Prostate gland (tissue), 2 donors: ENCODE data around the gene CTRB2. TPM values are rescaled to one million over a fixed set of nuclear protein-coding genes. Genes with fewer than 3 reads are reported as not detected.

Experiments used
- DNase-seq: peaks from one replicate; pipeline ENCODE4 v3.0.0-alpha.2; 2019; ENCODE audit warnings: low spot score
- H3K27ac ChIP-seq, 2 donors: fragments of 200-600 bp; sonication (generic); 2 replicates each; pipeline ENCODE4 v1.5.1; 2017 to 2019
- H3K27me3 ChIP-seq: fragments of 200-600 bp; sonication (generic); replicated peaks from 2 replicates; pipeline ENCODE4 v1.5.1; 2019; ENCODE audit not compliant: insufficient read depth
- H3K36me3 ChIP-seq, 2 donors: fragments of 200-600 bp; sonication (generic); 1 replicate in 1 of 2; 2 replicates in 1 of 2; pipeline versions ENCODE4 v1.5.1 to v1.8.1; 2017 to 2019
- H3K4me1 ChIP-seq: fragments of 200-600 bp; sonication (generic); replicated peaks from 2 replicates; pipeline ENCODE4 v1.5.1; 2019
- H3K4me3 ChIP-seq, 2 donors: fragments of 200-600 bp; sonication (generic); 2 replicates each; pipeline ENCODE4 v1.5.1; 2017 to 2019
- H3K9me3 ChIP-seq: fragments of 200-600 bp; sonication (generic); 2 replicates; pipeline ENCODE4 v1.5.1; 2017
- POLR2A ChIP-seq: fragments of 450-650 bp; IDR thresholded peaks from one replicate; pipeline ENCODE4 v1.6.1; 2016; ENCODE audit warnings: antibody characterized with exemption, mild to moderate bottlenecking
- POLR2AphosphoS5 ChIP-seq: sonication (generic); formaldehyde crosslinking; IDR thresholded peaks from one replicate; pipeline ENCODE4 v1.6.1; 2017; ENCODE audit warnings: antibody characterized with exemption
- WGBS: methylation state at CpG from one replicate; pipeline ENCODE4 v1.1.5; 2018; 5-methylcytosine and 5-hydroxymethylcytosine counted together
- intact Hi-C: fragments of 100-400 bp; cut with DNase I; formaldehyde crosslinking; loops from one replicate; pipeline ENCODE4 v1.14.2; 2022
- total RNA-seq, 2 donors: library from RNA; depleted of rRNA; stranded (reverse); fragments of >200 nt; gene quantifications; one replicate each; pipeline ENCODE4 v1.1.0, GENCODE V29; 2016
- TF ChIP-seq, protein P1 (sequence below), 4 experiments: fragments of 200-600 bp in 2 of 4; fragments of 450-650 bp in 2 of 4; sonication (generic) in 2 of 4; IDR thresholded peaks; 1 replicate in 3 of 4; 2 replicates in 1 of 4; pipeline ENCODE4 v1.5.1; 2016 to 2019; ENCODE audit warnings: antibody characterized with exemption in 4 of 4, mild to moderate bottlenecking in 2 of 4, moderate library complexity in 2 of 4

CTRB2 gene
- total RNA-seq, 2 donors from 2014 or later, result not detected

DNA sequence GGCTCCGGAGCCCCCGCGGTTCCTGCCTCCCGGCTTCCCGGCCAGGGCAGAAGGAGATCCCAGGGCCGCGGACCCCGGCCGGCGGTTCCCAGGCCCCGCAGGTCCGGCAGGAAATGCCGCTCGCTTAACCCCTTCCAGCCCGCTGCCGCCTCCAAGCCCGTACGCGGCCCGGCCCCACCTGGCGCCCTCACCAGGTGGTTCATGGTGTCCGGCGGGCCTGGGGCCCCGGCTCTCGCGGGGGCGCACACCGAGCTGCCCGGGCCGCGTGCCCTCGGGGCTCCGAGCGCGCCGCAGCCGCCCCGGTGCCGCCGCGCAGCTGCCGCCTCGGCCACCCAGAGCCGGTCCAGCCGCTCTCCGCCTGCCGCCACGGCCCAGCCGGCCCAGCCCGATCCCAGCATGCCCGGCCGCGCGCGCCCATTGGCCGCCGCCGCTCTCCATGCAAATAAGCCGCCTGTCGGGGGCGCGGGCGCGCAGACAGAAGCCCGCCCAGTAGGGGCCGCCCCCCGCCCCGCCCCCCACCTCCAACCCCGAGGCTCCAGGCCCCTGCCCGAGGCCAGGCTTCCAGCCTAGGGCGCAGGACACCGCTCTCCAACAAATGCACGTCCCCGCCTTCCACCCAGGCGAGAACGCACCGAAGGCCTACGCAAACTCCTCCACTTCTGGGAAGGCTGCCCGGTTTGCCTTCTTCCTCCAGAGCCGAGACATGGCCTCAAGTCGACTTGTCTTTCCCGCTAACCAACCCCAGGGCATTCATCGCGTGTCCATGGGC is 44.5 kb upstream of the CTRB2 start, which contains the start of gene BCAR1:
BCAR1 (minus strand) TSS at position 345 of the 769 bp plus-strand sequence; CDS start at position 203, 142 bp downstream.
- peaks cover 27% of the 10 kb centered on the region for H3K4me1 ChIP-seq
- no peaks in the 10 kb centered on the region for H3K27me3 ChIP-seq
- intact Hi-C loops, result loop anchor here (5.0 kb wide), 1 partner anchor 136 kb away; no protein-coding TSS in a partner anchor
- H3K9me3 ChIP-seq, result no peaks in the 10 kb centered on the region
- WGBS, result 1% methylated on average over 28 of the region's 84 CpGs
- TF ChIP-seq POLR2AphosphoS5, result no peak
- TF ChIP-seq, protein P1, sequence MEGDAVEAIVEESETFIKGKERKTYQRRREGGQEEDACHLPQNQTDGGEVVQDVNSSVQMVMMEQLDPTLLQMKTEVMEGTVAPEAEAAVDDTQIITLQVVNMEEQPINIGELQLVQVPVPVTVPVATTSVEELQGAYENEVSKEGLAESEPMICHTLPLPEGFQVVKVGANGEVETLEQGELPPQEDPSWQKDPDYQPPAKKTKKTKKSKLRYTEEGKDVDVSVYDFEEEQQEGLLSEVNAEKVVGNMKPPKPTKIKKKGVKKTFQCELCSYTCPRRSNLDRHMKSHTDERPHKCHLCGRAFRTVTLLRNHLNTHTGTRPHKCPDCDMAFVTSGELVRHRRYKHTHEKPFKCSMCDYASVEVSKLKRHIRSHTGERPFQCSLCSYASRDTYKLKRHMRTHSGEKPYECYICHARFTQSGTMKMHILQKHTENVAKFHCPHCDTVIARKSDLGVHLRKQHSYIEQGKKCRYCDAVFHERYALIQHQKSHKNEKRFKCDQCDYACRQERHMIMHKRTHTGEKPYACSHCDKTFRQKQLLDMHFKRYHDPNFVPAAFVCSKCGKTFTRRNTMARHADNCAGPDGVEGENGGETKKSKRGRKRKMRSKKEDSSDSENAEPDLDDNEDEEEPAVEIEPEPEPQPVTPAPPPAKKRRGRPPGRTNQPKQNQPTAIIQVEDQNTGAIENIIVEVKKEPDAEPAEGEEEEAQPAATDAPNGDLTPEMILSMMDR (IDR thresholded peaks at IDR 0.05), result peak in 1 of 4 experiments; percentile 17
- TF ChIP-seq POLR2A, result peak; percentile 42
- peak; percentile 88 for DNase-seq
- H3K27ac ChIP-seq, result peak within 1 kb of the TSS; percentile 88 to 89
- H3K4me3 ChIP-seq, result peak within 1 kb of the TSS; percentile 81 to 85
- H3K36me3 ChIP-seq, result no peaks in the 10 kb centered on the region

DNA sequence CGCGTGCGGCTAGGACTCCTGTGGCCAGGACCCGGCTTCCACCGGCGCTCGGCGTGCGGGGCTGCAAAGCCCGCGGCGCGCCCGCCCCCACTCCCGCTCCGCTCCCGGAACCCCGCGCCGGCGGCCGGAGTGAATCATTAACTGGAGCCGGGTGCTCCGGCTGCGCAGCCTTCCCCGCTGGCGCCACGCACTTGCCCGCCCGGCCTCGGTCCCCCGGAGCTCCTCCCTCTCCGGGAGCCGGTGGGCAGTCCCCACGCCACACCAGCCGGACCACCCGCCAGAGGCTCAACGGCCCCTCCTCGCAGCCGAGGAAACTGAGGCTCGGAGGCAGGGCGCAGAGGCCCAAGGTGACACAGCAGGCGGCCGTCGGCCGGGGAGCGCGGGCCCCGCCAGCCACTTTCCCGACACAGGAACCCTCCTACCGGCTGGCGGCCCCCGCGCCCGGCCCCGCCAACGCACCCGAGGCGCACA is 43.9 kb upstream of the CTRB2 start:
- intact Hi-C loops, result loop anchor here (5.0 kb wide), 1 partner anchor 136 kb away; no protein-coding TSS in a partner anchor
- H3K4me1 ChIP-seq, result peaks cover 21% of the 10 kb centered on the region
- DNase-seq, result no peak

DNA sequence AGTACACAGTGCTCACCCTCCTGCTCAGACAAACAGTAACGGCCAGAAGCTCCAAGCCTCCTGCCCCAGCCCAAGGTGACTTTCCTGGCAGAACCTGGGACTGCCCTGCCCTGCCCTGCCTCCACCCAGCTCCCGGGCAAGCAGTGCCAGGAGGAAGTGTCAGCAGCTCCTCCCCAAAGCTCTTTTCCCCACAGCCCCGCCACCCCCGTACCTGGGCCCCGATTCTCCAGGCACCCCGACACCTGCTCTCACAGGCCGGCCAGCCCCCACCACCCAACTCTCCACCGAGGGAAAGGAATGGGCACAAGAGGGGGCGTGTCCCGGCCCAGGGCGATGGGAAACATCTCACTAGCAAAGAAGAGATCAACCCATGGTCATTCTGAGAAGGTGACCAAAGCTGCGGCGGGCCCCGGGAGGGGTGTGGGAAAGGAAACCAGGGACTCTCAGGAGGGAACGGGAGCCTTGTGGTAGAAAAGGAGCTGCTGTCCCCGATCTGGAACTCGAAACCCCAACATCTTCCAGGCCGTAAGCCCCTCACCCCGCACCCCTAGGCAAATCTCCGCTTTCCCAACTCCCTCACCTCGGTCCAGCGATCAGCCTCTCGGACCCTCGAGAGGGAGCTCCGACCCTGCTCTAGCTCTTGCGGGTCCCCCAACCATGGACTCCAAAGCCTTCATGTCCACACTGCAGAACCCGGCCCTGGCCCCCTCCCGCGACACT is 43.3 kb upstream of the CTRB2 start:
- no peaks in the 10 kb centered on the region for H3K27me3 ChIP-seq
- H3K36me3 ChIP-seq, result no peaks in the 10 kb centered on the region
- peak overlapping the region; percentile 81 to 85 for H3K4me3 ChIP-seq
- H3K27ac ChIP-seq, result peak overlapping the region; percentile 88 to 89
- TF ChIP-seq POLR2AphosphoS5 (no peak), POLR2A (peak; percentile 8)
- DNase-seq, result peak; percentile 31
- H3K4me1 ChIP-seq, result peaks cover 26% of the 10 kb centered on the region
- intact Hi-C loops, result loop anchor here (5.0 kb wide), 1 partner anchor 137 kb away; no protein-coding TSS in a partner anchor
- WGBS, result 4% methylated on average over 25 of the region's 29 CpGs
- H3K9me3 ChIP-seq, result no peaks in the 10 kb centered on the region

More for the DNA sequence above, 43.9 kb upstream of the CTRB2 start:
- peak overlapping the region; percentile 88 to 89 for H3K27ac ChIP-seq
- WGBS, result under 1% methylated on average over 42 of the region's 59 CpGs
- H3K27me3 ChIP-seq, result no peaks in the 10 kb centered on the region
- no peak for TF ChIP-seq POLR2A
- TF ChIP-seq, protein P1 (IDR thresholded peaks at IDR 0.05), result no peak
- no peak for TF ChIP-seq POLR2AphosphoS5
- H3K36me3 ChIP-seq, result no peaks in the 10 kb centered on the region
- H3K9me3 ChIP-seq, result no peaks in the 10 kb centered on the region
- peak overlapping the region; percentile 81 to 85 for H3K4me3 ChIP-seq

DNA sequence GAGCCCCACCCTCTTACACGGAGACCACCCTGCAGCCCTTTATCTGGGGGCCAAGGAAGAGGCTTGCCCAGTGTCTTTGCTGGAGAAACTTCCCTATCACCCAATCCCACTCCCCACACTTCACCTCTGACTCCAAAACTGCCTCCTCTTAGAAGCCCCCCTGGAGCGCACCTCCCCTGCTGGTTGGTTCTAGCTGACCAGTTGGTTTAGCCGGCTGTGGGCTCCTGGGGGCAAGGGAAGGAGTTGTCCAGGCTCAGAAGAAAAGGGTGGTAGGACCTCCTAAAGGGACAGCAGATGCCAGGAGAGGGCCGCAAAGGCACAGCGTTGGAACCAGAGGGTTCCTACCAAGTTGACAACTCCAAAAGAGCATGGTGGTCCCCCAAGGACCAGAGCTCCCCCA is 42.5 kb upstream of the CTRB2 start:
- DNase-seq, result no peak
- peak overlapping the region in 1 of 2 donors; percentile 81 for H3K4me3 ChIP-seq
- peaks cover 34% of the 10 kb centered on the region for H3K4me1 ChIP-seq

DNA sequence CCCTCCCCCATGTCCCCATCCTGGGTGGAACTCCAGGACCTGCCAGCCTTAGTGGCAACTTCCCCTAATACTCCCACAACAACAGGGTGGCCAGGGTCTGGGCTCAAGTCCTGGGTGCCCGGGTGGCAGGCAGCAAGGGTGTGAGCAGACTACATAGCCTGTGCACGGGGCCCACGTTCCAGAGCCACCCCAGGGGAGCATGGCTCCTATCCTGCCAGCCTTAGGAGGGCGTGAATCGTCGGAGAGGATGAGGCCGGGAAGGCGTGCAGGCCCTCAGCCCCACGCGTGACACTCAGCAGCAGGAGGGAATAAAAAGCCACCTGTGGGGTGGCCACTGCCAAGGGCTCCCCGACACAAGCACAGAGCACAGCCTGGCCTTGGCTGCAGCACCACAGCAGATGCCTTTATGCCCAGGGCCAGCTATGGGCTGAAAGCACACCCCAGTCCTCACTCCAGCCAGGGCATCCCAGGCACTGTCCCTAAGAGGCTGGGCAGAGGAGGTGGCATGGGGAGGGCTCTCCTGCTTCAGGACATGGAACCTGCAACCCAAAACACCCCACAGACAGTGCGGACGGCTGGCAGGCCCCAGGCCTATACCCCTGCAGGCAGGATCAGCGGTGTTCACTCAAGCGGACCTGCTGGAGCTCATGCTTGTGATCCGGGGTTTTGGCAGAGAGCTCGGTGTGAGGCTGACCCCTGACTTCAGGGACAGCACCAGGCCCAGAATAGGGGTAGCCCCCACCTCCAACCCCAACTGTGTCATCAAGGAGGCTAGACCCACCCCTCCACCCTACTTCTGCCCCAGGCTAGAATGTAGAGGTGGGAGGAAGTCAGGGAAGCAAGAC is 41.8 kb upstream of the CTRB2 start:
- intact Hi-C loops, result no loop called here
- Histone ChIP-seq H3K36me3 (no peaks in the 10 kb centered on the region), H3K9me3 (no peaks in the 10 kb centered on the region), H3K4me3 (no peak overlapping the region), H3K4me1 (peaks cover 38% of the 10 kb centered on the region), H3K27ac (no peak overlapping the region), H3K27me3 (no peaks in the 10 kb centered on the region)
- WGBS, result 77% methylated on average over 17 of the region's 17 CpGs
- DNase-seq, result no peak
- TF ChIP-seq POLR2A, result no peak
- TF ChIP-seq, protein P1 (IDR thresholded peaks at IDR 0.05), result no peak

More for the DNA sequence above, 42.5 kb upstream of the CTRB2 start:
- Histone ChIP-seq H3K36me3 (no peaks in the 10 kb centered on the region), H3K27me3 (no peaks in the 10 kb centered on the region), H3K9me3 (no peaks in the 10 kb centered on the region), H3K27ac (no peak overlapping the region)
- 71% methylated on average over 5 of the region's 5 CpGs for WGBS
- intact Hi-C loops, result no loop called here
- TF ChIP-seq POLR2A (no peak), POLR2AphosphoS5 (no peak)
